Stimulated activated naive CD8-positive, alpha-beta T cell treated with anti-CD3 and anti-CD28 coated beads, Interleukin-15, amount 100 ng/mL, for 72 hours (primary cell): ENCODE results near the gene KLC1.

Experiments used
- ATAC-seq: fragments of 150-1000 bp; cut with Tn5 transposase; 2 replicates; pipeline ENCODE4 v1.10.0; 2021; ENCODE audit warnings: mild to moderate bottlenecking, moderate library complexity
- DNase-seq, 2 donors: peaks; one replicate each; pipeline ENCODE4 v3.0.0; 2021 to 2022
- H3K27ac Mint-ChIP-seq, 2 donors: one replicate each; pipeline ENCODE4 v1.8.0; 2022; ENCODE audit warnings: mild to moderate bottlenecking in 2 of 2, mixed read lengths in 2 of 2, moderate library complexity in 2 of 2
- H3K27me3 Mint-ChIP-seq: one replicate; pipeline ENCODE4 v1.8.0; 2022; ENCODE audit warnings: mixed read lengths
- H3K4me1 Mint-ChIP-seq: one replicate; pipeline ENCODE4 v1.8.0; 2022; ENCODE audit warnings: mild to moderate bottlenecking, mixed read lengths
- H3K4me3 Mint-ChIP-seq, 2 donors: one replicate each; pipeline ENCODE4 v1.8.0; 2022; ENCODE audit warnings: mild to moderate bottlenecking in 2 of 2, mixed read lengths in 2 of 2, moderate library complexity in 1 of 2
- H3K9me3 Mint-ChIP-seq, 2 donors: one replicate each; pipeline ENCODE4 v1.8.0; 2022; ENCODE audit warnings: mixed read lengths in 2 of 2

Gene KLC1

DNA sequence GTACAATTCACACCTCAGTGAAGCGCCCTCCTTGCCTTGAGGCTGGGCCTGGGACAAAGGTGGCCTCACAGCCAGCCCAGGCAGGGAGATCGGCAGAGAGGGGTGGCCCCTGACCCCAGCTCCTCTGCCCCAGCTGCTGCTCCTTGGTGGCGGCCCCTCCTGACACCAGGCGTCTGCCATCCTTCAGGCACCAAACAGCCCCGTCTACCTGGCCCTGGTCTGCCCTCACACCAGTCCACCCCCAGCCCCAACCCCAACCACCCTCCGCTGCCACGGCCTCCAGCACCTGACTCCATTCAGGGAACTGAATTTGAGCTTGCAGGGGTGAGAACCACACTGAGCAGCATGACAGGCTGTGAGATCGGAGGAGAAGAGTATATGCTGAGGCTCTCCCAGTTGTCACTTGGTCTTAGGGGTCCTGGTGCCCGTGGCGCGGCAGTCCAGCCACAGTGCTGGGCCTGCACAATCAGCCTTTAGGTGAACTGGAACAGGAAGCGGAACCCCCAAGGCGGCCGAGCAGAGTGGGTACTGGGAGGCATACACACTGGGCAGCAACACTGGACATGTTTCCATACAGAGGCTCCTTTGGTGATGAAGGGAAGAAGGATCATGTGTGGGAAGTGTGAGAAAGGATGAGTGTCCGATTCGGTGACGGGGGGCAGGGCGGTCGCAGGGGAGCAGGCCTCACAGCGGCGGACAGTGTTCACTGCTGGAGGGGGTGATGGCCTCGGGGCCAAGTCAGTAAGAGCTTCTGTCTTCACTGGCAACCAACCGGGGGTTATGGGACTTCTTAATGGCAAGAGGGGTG lies 105.3 kb downstream of the KLC1 start:
- no peak overlapping the region for H3K4me3 Mint-ChIP-seq
- no peaks in the 10 kb centered on the region for H3K27me3 Mint-ChIP-seq
- peak overlapping the region in 1 of 2 donors; percentile 59 for H3K27ac Mint-ChIP-seq
- no peaks in the 10 kb centered on the region for H3K9me3 Mint-ChIP-seq
- no peak for DNase-seq
- no peaks in the 10 kb centered on the region for H3K4me1 Mint-ChIP-seq
- ATAC-seq = no peak

GRCh38 chr14:103735022-103735421 lies 106.0 kb downstream of the KLC1 start:
- no peaks in the 10 kb centered on the region for H3K9me3 Mint-ChIP-seq
- ATAC-seq (no peak), DNase-seq (no peak)
- no peak overlapping the region for H3K27ac Mint-ChIP-seq
- H3K4me1 Mint-ChIP-seq = no peaks in the 10 kb centered on the region
- H3K27me3 Mint-ChIP-seq = no peaks in the 10 kb centered on the region
- H3K4me3 Mint-ChIP-seq = no peak overlapping the region

GRCh38 chr14:103735439-103735814 lies 106.4 kb downstream of the KLC1 start:
- Mint-ChIP-seq H3K4me3 (no peak overlapping the region), H3K4me1 (no peaks in the 10 kb centered on the region), H3K27ac (no peak overlapping the region), H3K27me3 (no peaks in the 10 kb centered on the region), H3K9me3 (no peaks in the 10 kb centered on the region)
- ATAC-seq = no peak
- DNase-seq = no peak

GRCh38 chr14:103735815-103736545 lies 107.0 kb downstream of the KLC1 start:
- Mint-ChIP-seq H3K27me3 (no peaks in the 10 kb centered on the region), H3K4me1 (no peaks in the 10 kb centered on the region), H3K4me3 (no peak overlapping the region), H3K27ac (no peak overlapping the region), H3K9me3 (no peaks in the 10 kb centered on the region)
- DNase-seq (no peak), ATAC-seq (peak; percentile 13)

- no peak overlapping the region for H3K4me3 Mint-ChIP-seq
- H3K9me3 Mint-ChIP-seq = no peaks in the 10 kb centered on the region
- no peak for ATAC-seq
- no peaks in the 10 kb centered on the region for H3K27me3 Mint-ChIP-seq
- H3K27ac Mint-ChIP-seq = peak overlapping the region in 1 of 2 donors; percentile 12
- H3K4me1 Mint-ChIP-seq = no peaks in the 10 kb centered on the region
- no peak for DNase-seq
Measured at GRCh38 chr14:103736546-103737431, 107.8 kb downstream of the KLC1 start.

GRCh38 chr14:103737432-103738045 lies 108.5 kb downstream of the KLC1 start:
- Mint-ChIP-seq H3K9me3 (no peaks in the 10 kb centered on the region), H3K27ac (peak overlapping the region in 1 of 2 donors; percentile 12), H3K27me3 (no peaks in the 10 kb centered on the region)

GRCh38 chr14:103738166-103738565 lies 109.2 kb downstream of the KLC1 start:
- H3K4me1 Mint-ChIP-seq = no peaks in the 10 kb centered on the region
- H3K27me3 Mint-ChIP-seq = no peaks in the 10 kb centered on the region
- ATAC-seq (no peak), DNase-seq (no peak)
- H3K9me3 Mint-ChIP-seq = no peaks in the 10 kb centered on the region
- H3K27ac Mint-ChIP-seq = no peak overlapping the region
- H3K4me3 Mint-ChIP-seq = no peak overlapping the region

More at GRCh38 chr14:103737432-103738045, 108.5 kb downstream of the KLC1 start:
- ATAC-seq (no peak), DNase-seq (no peak)
- no peaks in the 10 kb centered on the region for H3K4me1 Mint-ChIP-seq
- no peak overlapping the region for H3K4me3 Mint-ChIP-seq

DNA sequence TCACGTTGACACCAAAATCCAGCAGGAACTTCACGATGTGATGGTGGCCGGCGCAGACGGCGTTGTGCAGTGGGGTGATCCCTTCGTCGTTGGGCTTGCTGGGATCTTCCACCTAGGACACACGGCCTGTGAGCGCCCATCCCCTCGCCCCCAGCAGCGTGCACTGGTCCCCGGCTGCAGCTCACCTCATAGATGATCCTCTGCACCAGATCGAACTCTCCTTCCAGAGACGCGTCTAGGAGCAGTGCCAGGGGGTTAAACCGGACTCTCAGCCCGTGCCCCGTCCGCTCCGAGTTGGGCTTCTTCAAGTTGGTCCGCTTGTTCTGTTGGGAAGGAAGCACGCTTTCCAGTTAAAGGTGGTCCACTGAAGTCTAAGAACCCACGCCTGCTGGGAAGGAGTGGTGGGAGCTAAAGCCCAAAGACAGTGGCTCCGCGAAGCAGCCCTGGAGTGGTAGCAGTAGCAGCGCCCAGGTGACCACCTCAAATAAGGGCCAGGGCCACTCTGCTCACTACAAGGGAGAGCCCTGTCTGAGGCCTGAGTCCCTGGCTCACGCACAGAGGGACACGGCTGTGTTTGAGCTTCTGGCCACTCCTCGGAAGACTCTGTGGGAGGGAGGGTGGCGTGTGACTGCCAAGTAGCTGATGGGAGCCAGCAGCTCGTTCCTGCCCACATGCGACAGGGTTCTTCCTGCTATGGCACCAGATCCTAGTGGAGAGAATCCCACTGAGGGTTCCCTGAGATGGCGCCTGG lies 109.9 kb downstream of the KLC1 start:
- Mint-ChIP-seq H3K27me3 (no peaks in the 10 kb centered on the region), H3K4me1 (no peaks in the 10 kb centered on the region), H3K4me3 (no peak overlapping the region), H3K27ac (no peak overlapping the region), H3K9me3 (no peaks in the 10 kb centered on the region)
- ATAC-seq = no peak
- no peak for DNase-seq

DNA sequence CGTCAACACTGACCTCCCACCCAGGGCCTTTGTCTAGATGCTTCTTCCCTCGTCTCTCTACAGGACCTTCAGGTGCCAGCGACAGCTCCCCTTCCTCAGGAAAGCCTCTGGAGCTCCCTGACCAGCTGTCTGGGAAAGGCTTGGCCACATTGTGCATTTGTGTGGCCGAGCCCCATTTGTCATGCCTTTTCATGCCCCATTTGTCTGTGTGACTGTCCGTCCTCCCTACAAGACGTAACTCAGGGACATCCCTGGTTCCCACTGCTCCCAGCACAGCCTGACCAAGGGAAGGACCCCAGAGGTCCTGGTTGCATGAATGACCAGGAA lies 110.4 kb downstream of the KLC1 start:
- Mint-ChIP-seq H3K4me3 (no peak overlapping the region), H3K9me3 (no peaks in the 10 kb centered on the region), H3K4me1 (no peaks in the 10 kb centered on the region), H3K27me3 (no peaks in the 10 kb centered on the region), H3K27ac (no peak overlapping the region)
- DNase-seq = no peak
- no peak for ATAC-seq

DNA sequence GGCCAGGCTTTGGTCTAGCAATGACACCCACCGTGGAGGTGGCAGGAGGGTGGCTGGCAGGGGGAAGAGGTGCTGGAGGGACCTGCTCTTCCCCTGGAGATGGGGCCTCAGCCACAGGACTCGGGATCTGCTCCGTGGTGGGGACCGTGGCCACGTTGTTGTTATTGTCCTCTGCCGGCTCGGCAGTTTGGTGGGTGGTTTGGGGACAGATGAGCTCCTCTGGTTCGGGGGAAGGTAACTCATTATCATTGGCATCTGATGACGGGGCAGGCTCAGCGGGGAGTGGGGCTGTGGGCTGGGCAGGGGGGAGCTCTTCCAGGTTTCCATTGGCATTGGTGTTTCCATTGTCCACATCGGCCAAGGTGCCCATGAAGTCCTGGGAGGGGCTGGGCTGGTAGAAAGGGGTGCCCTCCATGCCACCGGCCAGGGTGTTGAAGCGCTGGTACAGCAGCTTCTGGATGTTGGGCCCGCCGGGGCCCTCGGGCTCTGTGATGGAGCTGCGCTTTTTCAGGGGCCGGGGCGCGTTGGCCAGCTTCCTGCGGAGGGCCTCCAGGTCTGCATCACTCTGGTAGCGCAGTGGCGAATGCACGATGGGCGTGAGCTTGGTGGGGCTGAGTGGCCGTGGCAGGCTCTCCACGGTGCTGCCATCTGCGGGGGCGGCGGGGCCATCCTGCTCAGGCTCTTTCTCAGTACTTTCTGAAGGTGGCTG lies 110.9 kb downstream of the KLC1 start:
- no peaks in the 10 kb centered on the region for H3K27me3 Mint-ChIP-seq
- H3K4me1 Mint-ChIP-seq = no peaks in the 10 kb centered on the region
- DNase-seq (no peak), ATAC-seq (no peak)
- no peaks in the 10 kb centered on the region for H3K9me3 Mint-ChIP-seq
- H3K27ac Mint-ChIP-seq = peak overlapping the region in 1 of 2 donors; percentile 42
- no peak overlapping the region for H3K4me3 Mint-ChIP-seq

DNA sequence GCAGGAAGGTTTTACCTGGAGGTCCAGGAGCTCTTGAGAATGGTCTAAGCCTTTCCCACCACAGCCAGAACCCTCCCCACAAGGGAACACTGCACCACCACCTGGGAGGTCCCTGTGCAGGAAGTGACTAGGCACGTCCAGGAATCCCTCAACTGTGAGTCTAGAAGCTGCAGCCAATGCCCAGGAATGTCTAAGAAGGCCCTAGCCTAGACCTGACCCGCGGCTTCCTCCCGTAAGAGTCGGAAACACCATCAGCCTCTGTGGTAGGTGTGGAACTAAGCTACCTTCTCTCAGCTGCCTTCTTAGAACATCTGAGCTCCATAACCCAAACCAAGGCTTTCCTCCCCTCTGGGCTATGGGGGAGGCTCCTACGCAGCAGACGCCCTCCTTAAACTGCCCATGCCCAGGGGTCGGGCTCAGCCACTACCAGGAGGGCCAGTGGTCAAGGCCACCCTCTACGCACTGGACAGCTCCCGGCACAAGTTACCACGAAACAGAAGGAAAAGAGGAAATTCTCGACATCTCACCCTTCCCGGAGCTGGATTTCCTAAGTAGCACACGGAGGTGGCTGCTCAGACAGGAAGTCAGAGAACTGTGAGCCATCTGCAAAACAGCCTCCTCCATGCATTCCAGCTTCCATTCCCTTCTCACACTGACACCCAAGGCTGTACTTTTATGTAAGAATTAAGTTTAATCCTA lies 112.1 kb downstream of the KLC1 start:
- Mint-ChIP-seq H3K4me3 (no peak overlapping the region), H3K27me3 (no peaks in the 10 kb centered on the region), H3K27ac (no peak overlapping the region), H3K4me1 (no peaks in the 10 kb centered on the region), H3K9me3 (no peaks in the 10 kb centered on the region)
- ATAC-seq (no peak), DNase-seq (no peak)

GRCh38 chr14:103741876-103742275 lies 112.9 kb downstream of the KLC1 start:
- Mint-ChIP-seq H3K27ac (no peak overlapping the region), H3K4me3 (no peak overlapping the region), H3K4me1 (no peaks in the 10 kb centered on the region), H3K27me3 (no peaks in the 10 kb centered on the region), H3K9me3 (no peaks in the 10 kb centered on the region)
- ATAC-seq (no peak), DNase-seq (no peak)

DNA sequence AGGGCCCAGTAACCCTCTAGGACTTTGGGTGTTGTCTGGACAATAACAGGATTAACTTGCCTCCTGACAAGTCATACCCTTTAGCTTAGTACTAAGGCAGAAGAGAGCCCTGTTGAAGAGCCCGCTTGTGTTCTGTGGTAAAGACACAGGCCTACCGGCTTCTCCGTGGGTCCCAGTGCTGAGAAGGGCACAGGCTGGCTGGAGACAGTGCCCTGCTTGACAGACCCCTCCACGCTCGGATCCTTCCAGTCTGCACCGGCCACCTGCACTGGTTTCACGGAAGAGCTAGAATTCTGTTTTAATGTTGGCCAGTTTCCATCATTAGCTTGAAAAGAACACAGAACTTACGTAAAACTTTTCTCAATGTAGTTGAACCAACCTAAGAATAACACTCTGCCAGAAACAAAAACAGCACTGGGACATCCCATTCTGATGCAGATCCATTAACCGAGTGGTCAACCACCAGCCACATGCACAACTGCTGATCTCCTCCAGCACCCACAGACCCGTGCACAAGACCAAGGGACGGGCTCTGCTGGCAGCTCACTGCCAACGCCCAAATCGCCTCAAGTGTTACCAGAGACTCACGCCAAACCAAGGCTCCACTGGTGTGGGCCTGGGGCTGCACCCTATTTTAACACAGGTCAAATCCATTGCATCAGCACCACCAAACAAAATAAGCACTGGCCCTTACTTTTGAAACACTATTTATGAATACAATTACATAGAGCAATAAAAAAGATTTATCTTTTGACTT lies 113.7 kb downstream of the KLC1 start:
- Mint-ChIP-seq H3K4me3 (no peak overlapping the region), H3K4me1 (no peaks in the 10 kb centered on the region), H3K27ac (peak overlapping the region in 1 of 2 donors; percentile 59), H3K27me3 (no peaks in the 10 kb centered on the region), H3K9me3 (no peaks in the 10 kb centered on the region)
- no peak for ATAC-seq
- no peak for DNase-seq
